HEK293 (cell line): ENCODE data around the gene HDC.

ENCODE experiments used
- CTCF ChIA-PET: fragments of 350-600 bp; formaldehyde crosslinking; extraction: SDS; loops from one replicate; lab custom pipeline; 2021; ENCODE audit warnings: antibody characterized with exemption; lab: Yijun Ruan, JAX
- POLR2A ChIA-PET: fragments of 300-600 bp; formaldehyde crosslinking; extraction: SDS; loops from one replicate; lab custom pipeline; 2020; ENCODE audit warnings: antibody characterized with exemption, inconsistent platforms; lab: Yijun Ruan, JAX
- H3K27ac ChIP-seq: fragments of 200-500 bp; sonication (Bioruptor generic); 2 replicates; pipeline ENCODE4 v1.5.1; 2014; ENCODE audit warnings: low read depth, low read length, control low read depth, inconsistent platforms; ENCODE audit errors: extremely low read depth
- H3K36me3 ChIP-seq, 2 experiments: fragments of 200-500 bp in 1 of 2; sonication (Bioruptor generic) in 1 of 2; 1 replicate in 1 of 2; 2 replicates in 1 of 2; pipeline ENCODE4 v1.5.1; 2014 to 2017; ENCODE audit warnings: inconsistent platforms in 2 of 2, low read length in 2 of 2; ENCODE audit not compliant: control insufficient read depth in 2 of 2, insufficient read depth in 1 of 2
- H3K4me1 ChIP-seq: fragments of 200-500 bp; sonication (Bioruptor generic); 2 replicates; pipeline ENCODE4 v1.5.1; 2014; ENCODE audit warnings: mild to moderate bottlenecking, low read length, inconsistent platforms; ENCODE audit not compliant: control insufficient read depth, insufficient read depth
- H3K4me3 ChIP-seq: 2 replicates; pipeline ENCODE4 v1.5.1; 2011; ENCODE audit warnings: low read depth, mild to moderate bottlenecking, control low read depth, low read length, moderate library complexity
- H3K9me3 ChIP-seq: fragments of 200-500 bp; sonication (Bioruptor generic); 2 replicates; pipeline ENCODE4 v1.5.1; 2014; ENCODE audit warnings: low read depth, low read length, inconsistent platforms; ENCODE audit not compliant: control insufficient read depth, insufficient read depth
- MYNN ChIP-seq: fragments of 450-650 bp; formaldehyde crosslinking; IDR thresholded peaks from 2 replicates; pipeline ENCODE4 v1.5.1; 2016; ENCODE audit warnings: missing biosample characterization, missing genetic modification characterization, borderline replicate concordance
- REPIN1 ChIP-seq: fragments of 450-650 bp; formaldehyde crosslinking; IDR thresholded peaks from 2 replicates; pipeline ENCODE4 v1.5.1; 2017; ENCODE audit warnings: missing biosample characterization, missing genetic modification characterization, low read depth
- SCRT1 ChIP-seq: fragments of 450-650 bp; formaldehyde crosslinking; IDR thresholded peaks from 2 replicates; pipeline ENCODE4 v1.5.1; 2016; ENCODE audit warnings: missing biosample characterization, missing genetic modification characterization, borderline replicate concordance
- SP2 ChIP-seq: fragments of 450-650 bp; formaldehyde crosslinking; IDR thresholded peaks from 2 replicates; pipeline ENCODE4 v1.5.1; 2016; ENCODE audit warnings: missing biosample characterization, missing genetic modification characterization
- SP3 ChIP-seq: fragments of 450-650 bp; formaldehyde crosslinking; IDR thresholded peaks from 2 replicates; pipeline ENCODE4 v1.5.1; 2016; ENCODE audit warnings: missing biosample characterization, missing genetic modification characterization
- SP7 ChIP-seq: fragments of 450-650 bp; formaldehyde crosslinking; IDR thresholded peaks from 2 replicates; pipeline ENCODE4 v1.5.1; 2016; ENCODE audit warnings: missing biosample characterization, missing genetic modification characterization
- TRIM28 ChIP-seq: IDR thresholded peaks from 2 replicates; pipeline ENCODE4 v1.6.1; 2011; ENCODE audit warnings: low read length, control low read depth, borderline replicate concordance
- YY1 ChIP-seq: fragments of 450-650 bp; formaldehyde crosslinking; IDR thresholded peaks from 2 replicates; pipeline ENCODE4 v1.5.1; 2018; ENCODE audit warnings: missing biosample characterization, missing genetic modification characterization
- ZBTB21 ChIP-seq: fragments of 450-650 bp; formaldehyde crosslinking; IDR thresholded peaks from 2 replicates; pipeline ENCODE4 v1.5.1; 2017; ENCODE audit warnings: missing biosample characterization, missing genetic modification characterization
- ZBTB8A ChIP-seq: fragments of 450-650 bp; formaldehyde crosslinking; IDR thresholded peaks from 2 replicates; pipeline ENCODE4 v1.5.1; 2016; ENCODE audit warnings: missing biosample characterization, missing genetic modification characterization
- ZNF121 ChIP-seq: fragments of 450-650 bp; formaldehyde crosslinking; IDR thresholded peaks from 2 replicates; pipeline ENCODE4 v1.5.1; 2016; ENCODE audit warnings: missing biosample characterization, missing genetic modification characterization
- ZNF138 ChIP-seq: fragments of 450-650 bp; formaldehyde crosslinking; IDR thresholded peaks from 2 replicates; pipeline ENCODE4 v1.5.1; 2016; ENCODE audit warnings: missing biosample characterization, missing genetic modification characterization, borderline replicate concordance
- ZNF302 ChIP-seq: fragments of 450-650 bp; formaldehyde crosslinking; IDR thresholded peaks from 2 replicates; pipeline ENCODE4 v1.5.1; 2016; ENCODE audit warnings: missing biosample characterization, missing genetic modification characterization, low read depth
- ZNF449 ChIP-seq: fragments of 450-650 bp; formaldehyde crosslinking; IDR thresholded peaks from 2 replicates; pipeline ENCODE4 v1.5.1; 2017; ENCODE audit warnings: missing biosample characterization, mild to moderate bottlenecking, missing genetic modification characterization, moderate library complexity
- ZNF513 ChIP-seq: fragments of 450-650 bp; IDR thresholded peaks from 2 replicates; pipeline ENCODE4 v1.5.1; 2018; ENCODE audit warnings: missing biosample characterization, missing genetic modification characterization
- ZNF747 ChIP-seq: fragments of 450-650 bp; formaldehyde crosslinking; IDR thresholded peaks from 2 replicates; pipeline ENCODE4 v1.5.1; 2016; ENCODE audit warnings: missing biosample characterization, missing genetic modification characterization
- ZNF792 ChIP-seq: fragments of 450-650 bp; formaldehyde crosslinking; IDR thresholded peaks from 2 replicates; pipeline ENCODE4 v1.5.1; 2016; ENCODE audit warnings: missing biosample characterization, missing genetic modification characterization

Gene HDC

GRCh38 chr15:50246631-50247030 is 18.9 kb downstream of the HDC start (continued):
- no peak for TF ChIP-seq ZNF449 (tag by site-specific recombination)

- no peaks in the 10 kb centered on the region for H3K9me3 ChIP-seq
- H3K36me3 ChIP-seq: no peaks in the 10 kb centered on the region
- H3K27ac ChIP-seq: no peak overlapping the region
- CTCF ChIA-PET: no interaction called here
- H3K4me1 ChIP-seq: no peaks in the 10 kb centered on the region
- H3K4me3 ChIP-seq: no peak overlapping the region
- POLR2A ChIA-PET: no interaction called here
- TF ChIP-seq ZBTB8A (tag by site-specific recombination): no peak
- TF ChIP-seq ZNF513 (tag by site-specific recombination): peak; percentile 86
- TF ChIP-seq, all 188 proteins: peak for 1
These were observed 20.4 kb downstream of the HDC start for GRCh38 chr15:50244959-50245624.

DNA sequence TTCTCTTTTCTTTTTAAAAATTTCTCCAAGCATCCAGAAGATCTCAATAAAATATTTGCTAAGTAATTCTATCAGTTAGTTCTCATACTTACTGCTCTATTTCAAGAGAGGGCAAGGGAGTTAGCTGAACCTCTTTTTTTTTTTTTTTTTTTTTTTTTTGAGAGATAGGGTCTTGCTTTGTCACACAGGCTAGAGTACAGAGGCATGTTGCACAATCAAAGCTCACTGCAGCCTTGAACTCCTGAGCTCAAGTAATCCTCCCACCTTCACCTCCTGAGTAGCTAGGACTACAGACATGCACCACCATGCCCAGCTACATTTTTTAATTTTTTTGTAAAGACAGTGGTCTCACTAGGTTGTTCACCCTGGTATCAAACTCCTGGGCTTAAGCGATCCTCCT is 21.4 kb downstream of the HDC start:
- ChIA-PET POLR2A (interaction anchor here (0.6 kb wide), 1 partner anchor 1835 kb away, joined by 3 read pairs; no protein-coding TSS in a partner anchor), CTCF (no interaction called here)

DNA sequence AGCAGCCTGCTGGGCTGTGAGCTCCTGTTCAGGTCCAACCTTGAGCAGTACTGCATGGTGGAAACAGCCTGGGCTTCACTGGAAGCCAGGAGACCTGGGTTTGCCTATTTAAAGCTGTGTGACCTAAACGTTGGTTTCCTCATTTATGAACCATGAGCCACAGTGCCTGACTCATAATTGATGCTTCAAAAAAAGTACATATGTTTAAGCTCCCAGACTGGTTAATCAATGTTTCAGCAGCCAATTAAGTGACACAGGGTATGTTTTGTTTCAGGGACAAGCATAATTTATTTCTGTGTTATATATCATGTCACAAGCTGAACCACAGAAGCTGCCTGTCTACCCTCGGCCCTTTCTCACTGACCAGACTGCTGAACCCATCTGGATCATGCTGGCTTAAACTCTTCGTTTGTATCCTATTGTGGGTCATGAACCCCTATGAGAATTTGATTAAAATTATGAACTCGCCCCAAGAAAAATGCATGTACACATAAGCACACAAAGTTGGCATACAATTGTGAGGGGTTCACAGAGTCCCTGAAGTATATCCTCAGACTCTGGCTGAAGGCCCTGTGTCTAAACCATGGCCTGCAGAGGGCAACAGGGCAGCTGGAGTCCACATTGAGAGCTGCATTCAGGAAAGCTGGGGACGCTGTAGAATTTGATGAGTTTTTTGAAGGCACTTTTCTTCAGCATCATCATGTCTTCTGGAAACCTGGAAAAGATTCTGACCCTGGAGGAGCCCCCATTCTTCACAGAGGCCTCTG is 23.7 kb downstream of the HDC start:
- Histone ChIP-seq H3K36me3 (no peaks in the 10 kb centered on the region), H3K4me1 (no peaks in the 10 kb centered on the region), H3K4me3 (no peak overlapping the region), H3K27ac (no peak overlapping the region), H3K9me3 (no peaks in the 10 kb centered on the region)
- ChIA-PET POLR2A (no interaction called here), CTCF (interaction anchor here (0.6 kb wide), 1 partner anchor 18 kb away, joined by 4 read pairs; no protein-coding TSS in a partner anchor)
- no peak for TF ChIP-seq SP2 (tag by site-specific recombination)
- no peak for TF ChIP-seq SP7
- TF ChIP-seq SCRT1 (tag by site-specific recombination): no peak
- TF ChIP-seq MYNN: no peak
- TF ChIP-seq ZNF302: no peak
- TF ChIP-seq ZNF747: no peak
- no peak for TF ChIP-seq REPIN1 (tag by site-specific recombination)
- no peak for TF ChIP-seq ZNF792 (tag by site-specific recombination)
- TF ChIP-seq ZNF138: no peak

More for the DNA sequence above, 21.4 kb downstream of the HDC start:
- no peak overlapping the region for H3K4me3 ChIP-seq
- no peaks in the 10 kb centered on the region for H3K4me1 ChIP-seq
- H3K9me3 ChIP-seq: no peaks in the 10 kb centered on the region
- H3K27ac ChIP-seq: no peak overlapping the region
- H3K36me3 ChIP-seq: no peaks in the 10 kb centered on the region
- TF ChIP-seq YY1 (tag by site-specific recombination) (no peak), TRIM28 (no peak), ZNF121 (tag by site-specific recombination) (no peak), ZBTB21 (tag by site-specific recombination) (no peak), SP3 (tag by site-specific recombination) (no peak)
- TF ChIP-seq, all 188 proteins: peak for 0
